OCI-LY7 (cell line): ENCODE results near the gene CAB39.

Experiments used
- EZH2phosphoT487 ChIP-seq: fragments of 200-600 bp; sonication (generic); IDR thresholded peaks from 2 replicates; pipeline ENCODE4 v1.6.1; 2018; ENCODE audit warnings: low read depth, borderline replicate concordance, mild to moderate bottlenecking, mixed run types, antibody characterized with exemption, low read length, moderate library complexity, mixed read lengths
- TF ChIP-seq, protein P1 (sequence below): fragments of 200-600 bp; sonication (generic); conservative IDR thresholded peaks from 2 replicates; pipeline ENCODE4 v1.5.1; 2014; ENCODE audit warnings: mild to moderate bottlenecking, antibody characterized with exemption, low read length, moderate library complexity, mixed read lengths

DNA sequence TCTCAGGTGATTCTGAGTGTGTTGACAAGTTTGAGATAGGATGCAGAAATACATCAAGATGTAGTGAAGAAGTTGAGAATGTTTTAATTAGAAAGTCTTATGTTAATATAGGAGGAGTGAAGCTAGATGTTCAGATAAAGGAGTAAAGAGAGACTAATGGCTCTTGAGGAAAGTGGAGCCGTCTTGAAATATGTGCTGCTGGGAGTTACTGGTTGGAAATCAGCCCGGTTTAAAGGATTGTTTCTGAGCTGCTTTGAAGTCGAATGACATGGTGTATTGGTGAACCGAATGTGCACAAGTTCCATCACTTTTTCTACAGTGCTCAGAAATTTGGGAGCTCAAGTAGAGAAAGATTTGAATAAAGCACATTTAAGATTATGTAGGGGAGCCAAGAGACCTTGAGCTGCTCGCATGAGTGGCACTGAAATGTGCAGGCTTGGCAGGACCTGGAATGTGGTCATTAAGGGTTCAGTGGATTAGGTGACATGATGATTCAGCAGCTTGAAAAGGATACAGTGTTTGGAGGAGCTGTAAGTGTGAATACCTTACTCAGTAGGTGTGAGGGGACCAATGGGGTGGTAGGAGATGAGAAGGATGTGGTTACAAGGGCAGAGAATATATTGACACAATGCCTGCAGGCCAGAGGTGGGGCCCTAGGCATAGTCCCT, 68.6 kb downstream of the CAB39 start:
- TF ChIP-seq, protein P1, sequence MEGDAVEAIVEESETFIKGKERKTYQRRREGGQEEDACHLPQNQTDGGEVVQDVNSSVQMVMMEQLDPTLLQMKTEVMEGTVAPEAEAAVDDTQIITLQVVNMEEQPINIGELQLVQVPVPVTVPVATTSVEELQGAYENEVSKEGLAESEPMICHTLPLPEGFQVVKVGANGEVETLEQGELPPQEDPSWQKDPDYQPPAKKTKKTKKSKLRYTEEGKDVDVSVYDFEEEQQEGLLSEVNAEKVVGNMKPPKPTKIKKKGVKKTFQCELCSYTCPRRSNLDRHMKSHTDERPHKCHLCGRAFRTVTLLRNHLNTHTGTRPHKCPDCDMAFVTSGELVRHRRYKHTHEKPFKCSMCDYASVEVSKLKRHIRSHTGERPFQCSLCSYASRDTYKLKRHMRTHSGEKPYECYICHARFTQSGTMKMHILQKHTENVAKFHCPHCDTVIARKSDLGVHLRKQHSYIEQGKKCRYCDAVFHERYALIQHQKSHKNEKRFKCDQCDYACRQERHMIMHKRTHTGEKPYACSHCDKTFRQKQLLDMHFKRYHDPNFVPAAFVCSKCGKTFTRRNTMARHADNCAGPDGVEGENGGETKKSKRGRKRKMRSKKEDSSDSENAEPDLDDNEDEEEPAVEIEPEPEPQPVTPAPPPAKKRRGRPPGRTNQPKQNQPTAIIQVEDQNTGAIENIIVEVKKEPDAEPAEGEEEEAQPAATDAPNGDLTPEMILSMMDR = no peak
- no peak for TF ChIP-seq EZH2phosphoT487
